Measurements from ENCODE around the gene ECE1. TPM values are rescaled to one million over a fixed set of nuclear protein-coding genes. Genes with fewer than 3 reads are reported as not detected.

Gene ECE1
- total and polyA plus RNA-seq, 2 of the 8 experiments (the other 6 are each of a cell fraction or from before 2014, with no cell fraction given): 21.4 to 36.8 TPM

- no peak for TF ChIP-seq CTCF (IDR thresholded peaks at IDR 0.05; ENCODE audit: control extremely low read depth in 1 of 3, insufficient read depth in 1 of 3, low read depth in 1 of 3, low read length in 3 of 3)
- TF ChIP-seq JUND (IDR thresholded peaks at IDR 0.05; ENCODE audit: low read length): no peak
- no peak for TF ChIP-seq ZNF274 (IDR thresholded peaks at IDR 0.05; ENCODE audit: borderline replicate concordance, extremely low read depth, low read length)
- TF ChIP-seq E2F6 (IDR thresholded peaks at IDR 0.05): no peak
- TF ChIP-seq ATF2 (IDR thresholded peaks at IDR 0.05; ENCODE audit: low read length): no peak
Observed at GRCh38 chr1:21174654-21175323, 115.5 kb downstream of the ECE1 start (continued).
